ENCODE results near the gene FOXP1.

DNA sequence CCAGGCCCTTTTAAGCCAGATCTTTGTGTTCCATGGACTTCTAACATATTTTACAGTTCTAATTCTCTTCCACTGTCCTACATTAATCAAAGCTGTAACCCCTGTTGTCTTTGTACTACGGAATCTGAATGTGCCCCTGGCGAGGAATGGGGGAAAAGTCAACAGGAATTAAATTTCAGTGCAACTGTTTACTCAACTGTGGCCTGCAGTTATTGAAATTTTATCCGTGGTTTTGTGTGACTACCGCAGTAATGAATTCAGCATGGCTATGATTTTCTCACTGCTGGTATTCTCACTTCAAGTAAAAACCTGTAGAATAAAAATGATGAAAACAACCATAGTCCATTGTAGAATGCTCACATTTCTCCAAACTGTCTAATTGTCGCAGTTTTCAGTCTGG, 388.0 kb downstream of the FOXP1 start:
- TF ChIP-seq EP300 (IDR thresholded peaks at IDR 0.05) (no peak), CTCF (IDR thresholded peaks at IDR 0.05) (no peak), POLR2A (IDR thresholded peaks at IDR 0.05; ENCODE audit: low read depth) (no peak)

Measured in esophagus muscularis mucosa (tissue), 4 donors.